ENCODE data around the gene TRPM1.

DNA sequence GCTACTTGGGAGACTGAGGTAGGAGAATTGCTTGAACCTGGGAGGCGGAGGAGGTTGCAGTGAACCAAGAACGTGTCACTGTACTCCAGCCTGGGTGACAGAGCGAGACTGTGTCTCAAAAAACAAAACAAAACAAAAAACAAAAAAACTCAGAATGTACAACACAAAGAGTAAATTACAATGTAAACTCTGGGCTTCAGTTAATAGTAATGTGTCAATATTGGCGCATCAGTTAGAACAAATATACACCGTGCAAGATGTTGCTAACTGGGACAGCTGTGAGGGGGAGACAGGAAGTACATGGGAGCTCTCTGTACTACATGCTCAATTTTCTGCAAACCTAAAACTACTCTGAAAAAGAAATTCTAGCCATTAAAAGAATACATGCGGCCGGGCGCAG lies 23.5 kb upstream of the TRPM1 start:
- TF ChIP-seq ZNF274 (IDR thresholded peaks at IDR 0.05; ENCODE audit: low read depth, low read length) (no peak), SUZ12 (IDR thresholded peaks at IDR 0.05; ENCODE audit: extremely low read depth, insufficient read depth, insufficient read length) (no peak), YY1 (IDR thresholded peaks at IDR 0.05; ENCODE audit: insufficient read depth, insufficient read length) (no peak)
